ENCODE data around the gene RPL10A.
"Not testable (repeated sequence)": the region's sequence is repeated elsewhere in the genome, so short reads cannot be mapped to it uniquely, and the experiment has no call there.

Gene RPL10A

DNA sequence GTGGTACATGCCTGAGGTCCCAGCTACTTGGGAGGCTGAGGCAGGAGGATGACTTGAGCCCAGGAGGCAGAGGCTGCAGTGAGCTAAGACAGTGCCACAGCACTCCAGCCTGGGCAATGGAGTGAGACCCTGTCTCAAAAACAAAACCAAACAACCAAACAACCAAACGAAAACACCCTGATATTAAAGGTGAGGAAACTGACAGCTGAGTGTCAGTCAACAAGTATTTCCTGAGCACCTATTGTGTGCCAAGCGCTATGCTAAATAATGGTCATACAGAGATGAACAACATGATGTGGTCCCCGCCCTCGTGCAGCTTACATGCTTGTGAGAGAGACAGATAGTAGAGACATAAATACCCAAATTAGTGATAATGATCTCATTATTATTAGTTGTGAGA lies 46.4 kb downstream of the RPL10A start:
- DNase-seq, result no peak

DNA sequence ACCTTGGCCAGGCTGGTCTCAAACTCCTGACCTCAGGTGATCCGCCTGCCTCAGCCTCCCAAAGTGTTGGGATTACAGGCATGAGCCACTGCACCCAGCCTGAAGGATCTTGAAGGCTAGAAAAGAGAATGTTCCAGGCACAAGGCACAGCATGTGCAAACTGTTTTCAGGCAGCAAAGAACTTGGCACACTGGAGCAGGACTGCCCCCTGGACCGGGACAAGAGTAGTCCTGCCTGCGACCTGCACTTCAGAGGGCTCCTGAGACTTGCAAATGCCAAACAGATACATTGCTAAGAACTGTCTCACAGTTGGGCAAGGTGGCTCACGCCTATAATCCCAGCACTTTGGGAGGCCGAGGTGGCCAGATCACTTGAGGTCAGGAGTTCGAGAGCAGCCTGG lies 47.7 kb downstream of the RPL10A start:
- DNase-seq, result not testable (repeated sequence)

DNA sequence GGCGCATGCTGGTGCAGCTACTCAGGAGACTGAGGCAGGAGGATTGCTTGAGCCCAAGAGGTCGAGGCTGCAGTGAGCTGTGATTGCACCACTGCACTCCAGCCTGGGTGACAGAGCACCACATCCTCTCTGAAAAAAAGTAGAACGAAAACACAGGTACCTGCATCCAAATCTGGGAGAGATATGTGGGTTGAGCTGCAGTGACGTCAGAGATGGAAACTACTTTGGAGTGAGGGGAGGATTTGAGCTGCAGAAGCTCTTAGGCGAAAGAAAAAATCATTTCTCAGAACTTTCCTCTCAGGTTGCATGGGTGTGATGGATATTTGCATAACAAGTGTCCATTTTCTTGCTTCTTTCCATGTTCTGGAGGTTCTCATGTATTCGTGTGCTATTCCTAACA lies 48.5 kb downstream of the RPL10A start:
- DNase-seq, result no peak

DNA sequence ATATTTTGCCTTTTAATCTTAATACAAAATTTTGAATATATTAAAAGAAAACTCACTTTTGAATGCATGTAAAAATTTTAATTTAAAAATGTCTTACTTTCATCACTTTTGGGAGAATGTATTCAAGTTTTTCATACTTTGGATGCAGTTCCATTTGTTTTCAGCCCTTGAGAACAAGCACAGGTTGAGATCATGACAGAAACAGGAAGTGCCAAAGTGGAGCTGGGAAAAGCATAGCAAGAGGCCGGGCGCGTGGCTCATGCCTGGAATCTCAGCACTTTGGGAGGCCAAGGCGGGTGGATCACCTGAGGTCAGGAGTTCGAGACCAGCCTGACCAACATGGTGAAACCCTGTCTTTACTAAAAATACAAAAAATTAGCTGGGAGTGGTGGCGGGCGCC lies 49.8 kb downstream of the RPL10A start:
- DNase-seq, result not testable (repeated sequence)

DNA sequence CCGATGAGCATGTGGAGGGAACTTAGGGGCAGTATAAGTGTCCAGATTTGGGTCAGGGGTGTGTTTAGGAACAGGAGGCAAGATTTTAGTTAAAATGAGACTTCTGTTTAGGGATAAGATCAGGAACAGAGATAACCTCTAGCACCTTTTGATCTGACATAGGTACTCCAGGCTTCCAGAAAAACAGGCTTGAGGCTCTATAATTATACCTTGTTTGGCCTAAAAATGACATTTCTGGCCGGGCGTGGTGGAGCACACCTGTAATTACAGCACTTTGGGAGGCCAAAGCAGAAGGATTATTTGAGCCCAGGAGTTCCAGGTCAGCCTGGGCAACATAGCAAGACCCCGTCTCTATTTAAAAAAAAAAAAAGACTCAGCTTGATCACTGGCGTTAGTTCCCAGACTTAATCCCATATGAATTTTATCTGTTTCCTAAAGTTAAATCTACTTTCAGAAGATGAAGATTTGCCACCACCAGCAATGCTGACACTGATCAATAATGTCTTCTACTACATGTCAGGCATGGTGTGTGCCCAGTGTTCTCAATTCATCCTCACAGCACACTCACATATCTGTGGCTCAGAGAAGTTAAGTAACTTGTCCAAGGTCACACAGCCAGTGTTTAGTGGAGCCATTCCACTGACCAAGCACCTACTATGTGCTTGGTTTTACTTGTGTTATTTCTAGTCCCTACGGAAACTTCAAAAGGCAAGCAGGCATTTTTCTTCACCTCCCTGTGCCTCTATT lies 50.5 kb downstream of the RPL10A start:
- no peak for DNase-seq

DNA sequence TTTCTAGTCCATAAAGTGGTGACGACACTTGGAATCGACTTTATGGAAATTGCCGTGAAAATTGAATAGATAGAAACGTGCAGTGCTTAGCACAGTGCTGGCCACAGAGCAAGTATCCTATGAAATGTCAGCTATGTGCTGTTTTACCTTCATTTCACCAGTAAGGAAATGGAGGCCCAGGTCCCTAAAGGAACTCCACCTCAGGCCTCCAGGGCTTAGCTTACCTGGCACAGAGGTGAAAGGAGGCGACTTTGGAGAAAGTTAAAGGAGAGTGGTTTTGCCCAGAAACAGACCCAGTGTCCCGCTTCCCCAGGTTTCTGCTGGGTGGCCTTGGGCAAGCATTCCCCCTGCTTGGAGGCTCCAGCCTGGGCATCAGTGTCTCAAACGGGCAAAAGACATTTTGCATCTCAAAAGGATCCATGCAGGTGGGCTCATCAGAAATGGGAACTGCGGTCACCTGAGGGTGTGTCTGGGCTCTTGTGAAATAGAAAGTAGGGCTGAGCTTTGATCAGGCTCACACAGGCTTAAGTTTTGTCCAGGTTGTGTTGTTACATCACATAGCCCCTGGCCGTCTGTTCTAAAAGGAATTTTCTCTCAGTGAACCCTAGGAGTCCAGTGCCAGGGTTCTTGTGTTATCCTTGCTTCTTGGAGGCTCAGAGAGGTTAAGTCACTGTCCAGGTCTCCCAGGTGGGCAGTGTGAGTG lies 51.3 kb downstream of the RPL10A start:
- no peak for DNase-seq
